Neural progenitor cell (in vitro differentiated cells): Measurements from ENCODE around the gene CAMSAP3. TPM values are rescaled to one million over a fixed set of nuclear protein-coding genes. Genes with fewer than 3 reads are reported as not detected.

Experiments used
- DNase-seq: peaks from one replicate; pipeline ENCODE4 v3.0.0-alpha.2; 2016; ENCODE audit warnings: low spot score
- H2AFZ ChIP-seq: fragments of 200-600 bp; sonication (generic); replicated peaks from 2 replicates; pipeline ENCODE4 v1.6.1; 2016; ENCODE audit warnings: antibody characterized with exemption
- H3F3A ChIP-seq: fragments of 200-600 bp; sonication (generic); 2 replicates; pipeline ENCODE4 v1.6.1; 2016; ENCODE audit warnings: antibody characterized with exemption, low read depth
- H3K27ac ChIP-seq: fragments of 200-600 bp; sonication (generic); 2 replicates; pipeline ENCODE4 v1.5.1; 2016; ENCODE audit warnings: mild to moderate bottlenecking
- H3K27me3 ChIP-seq: fragments of 200-600 bp; sonication (generic); 2 replicates; pipeline ENCODE4 v1.6.1; 2016; ENCODE audit warnings: mild to moderate bottlenecking, moderate library complexity
- H3K36me3 ChIP-seq: fragments of 200-600 bp; sonication (generic); 2 replicates; pipeline ENCODE4 v1.5.1; 2016
- H3K4me1 ChIP-seq: fragments of 200-600 bp; sonication (generic); 2 replicates; pipeline ENCODE4 v1.6.1; 2016; ENCODE audit warnings: mixed run types
- H3K4me2 ChIP-seq: fragments of 200-600 bp; sonication (generic); 2 replicates; pipeline ENCODE4 v1.6.1; 2016
- H3K4me3 ChIP-seq: fragments of 200-600 bp; sonication (generic); 2 replicates; pipeline ENCODE4 v1.5.1; 2016
- H3K79me2 ChIP-seq: fragments of 200-600 bp; sonication (generic); 2 replicates; pipeline ENCODE4 v1.6.1; 2016; ENCODE audit warnings: low read depth
- H3K9ac ChIP-seq: fragments of 200-600 bp; sonication (generic); 2 replicates; pipeline ENCODE4 v1.6.1; 2016
- H3K9me3 ChIP-seq: fragments of 200-600 bp; sonication (generic); 2 replicates; pipeline ENCODE4 v1.5.1; 2016; ENCODE audit warnings: low read depth
- H4K20me1 ChIP-seq: fragments of 200-600 bp; sonication (generic); 2 replicates; pipeline ENCODE4 v1.6.1; 2016; ENCODE audit warnings: low read depth
- H3K27ac Mint-ChIP-seq: 3 replicates; pipeline ENCODE4 v1.8.0; 2021; ENCODE audit warnings: mixed read lengths
- H3K27me3 Mint-ChIP-seq: 2 replicates; pipeline ENCODE4 v1.8.0; 2022; ENCODE audit warnings: low read depth, mild to moderate bottlenecking, inconsistent platforms, moderate library complexity, mixed read lengths; ENCODE audit not compliant: insufficient read depth
- H3K36me3 Mint-ChIP-seq: 3 replicates; pipeline ENCODE4 v1.8.0; 2021; ENCODE audit warnings: mixed read lengths
- H3K4me1 Mint-ChIP-seq: 3 replicates; pipeline ENCODE4 v1.8.0; 2021; ENCODE audit warnings: mixed read lengths
- H3K4me3 Mint-ChIP-seq: 3 replicates; pipeline ENCODE4 v1.8.0; 2021; ENCODE audit warnings: mild to moderate bottlenecking, moderate library complexity, mixed read lengths
- H3K9me3 Mint-ChIP-seq: 3 replicates; pipeline ENCODE4 v1.8.0; 2020; ENCODE audit warnings: mixed read lengths
- CTCF ChIP-seq: fragments of 200-600 bp; sonication (generic); IDR thresholded peaks from 2 replicates; pipeline ENCODE4 v1.5.1; 2017; ENCODE audit warnings: antibody characterized with exemption, mild to moderate bottlenecking
- EZH2 ChIP-seq: fragments of 200-600 bp; sonication (generic); IDR thresholded peaks from 2 replicates; pipeline ENCODE4 v1.6.1; 2017; ENCODE audit warnings: antibody characterized with exemption, mild to moderate bottlenecking, moderate library complexity
- EZH2phosphoT487 ChIP-seq: fragments of 200-600 bp; sonication (generic); IDR thresholded peaks from 2 replicates; pipeline ENCODE4 v1.6.1; 2017; ENCODE audit warnings: antibody characterized with exemption
- total RNA-seq: library from RNA; depleted of rRNA; stranded (reverse); fragments of >200 nt; gene quantifications from 2 replicates; pipeline ENCODE4 v1.2.3, GENCODE V29; 2015; ENCODE audit warnings: low replicate concordance

The CAMSAP3 gene
- total RNA-seq, 1 donor from 2014 or later = 2.7 TPM

- Histone ChIP-seq H3F3A (no peaks in the 10 kb centered on the region), H3K79me2 (no peaks in the 10 kb centered on the region), H2AFZ (no peak overlapping the region), H3K4me2 (no peak overlapping the region), H3K4me1 (no peaks in the 10 kb centered on the region), H3K27ac (no peak overlapping the region), H3K36me3 (no peaks in the 10 kb centered on the region), H3K27me3 (no peaks in the 10 kb centered on the region), H3K9me3 (no peaks in the 10 kb centered on the region), H4K20me1 (peaks cover 3% of the 10 kb centered on the region), H3K4me3 (no peak overlapping the region), H3K9ac (no peak overlapping the region)
- TF ChIP-seq EZH2 (no peak), CTCF (no peak), EZH2phosphoT487 (no peak)
- no peak overlapping the region for H3K27ac Mint-ChIP-seq
- DNase-seq = no peak
- peaks cover 14% of the 10 kb centered on the region for H3K36me3 Mint-ChIP-seq
- no peaks in the 10 kb centered on the region for H3K9me3 Mint-ChIP-seq
- peaks cover 9% of the 10 kb centered on the region for H3K27me3 Mint-ChIP-seq
- H3K4me3 Mint-ChIP-seq = no peak overlapping the region
- no peaks in the 10 kb centered on the region for H3K4me1 Mint-ChIP-seq
These were observed 35.4 kb upstream of the CAMSAP3 start for GRCh38 chr19:7560255-7560654.

- H3K4me1 Mint-ChIP-seq = no peaks in the 10 kb centered on the region
These were observed 34.3 kb upstream of the CAMSAP3 start for GRCh38 chr19:7561325-7561724.

GRCh38 chr19:7562646-7563393, 32.8 kb upstream of the CAMSAP3 start:
- H2AFZ ChIP-seq = no peak overlapping the region
- H3K79me2 ChIP-seq = no peaks in the 10 kb centered on the region
- peaks cover 3% of the 10 kb centered on the region for H4K20me1 ChIP-seq
- Mint-ChIP-seq H3K27ac (no peak overlapping the region), H3K9me3 (no peaks in the 10 kb centered on the region), H3K27me3 (peaks cover 9% of the 10 kb centered on the region), H3K36me3 (peaks cover 10% of the 10 kb centered on the region), H3K4me3 (no peak overlapping the region), H3K4me1 (no peaks in the 10 kb centered on the region)
- H3K9ac ChIP-seq = no peak overlapping the region
- H3K9me3 ChIP-seq = no peaks in the 10 kb centered on the region
- no peak overlapping the region for H3K4me2 ChIP-seq
- H3K4me1 ChIP-seq = no peaks in the 10 kb centered on the region
- DNase-seq = peak; percentile 50
- H3K27ac ChIP-seq = no peak overlapping the region
- no peak overlapping the region for H3K4me3 ChIP-seq
- H3F3A ChIP-seq = no peaks in the 10 kb centered on the region
- TF ChIP-seq EZH2 (no peak), EZH2phosphoT487 (no peak)
- H3K36me3 ChIP-seq = no peaks in the 10 kb centered on the region
- H3K27me3 ChIP-seq = no peaks in the 10 kb centered on the region

More at GRCh38 chr19:7561325-7561724, 34.3 kb upstream of the CAMSAP3 start:
- Histone ChIP-seq H3F3A (no peaks in the 10 kb centered on the region), H3K27me3 (no peaks in the 10 kb centered on the region), H3K9ac (no peak overlapping the region), H3K4me3 (no peak overlapping the region), H3K9me3 (no peaks in the 10 kb centered on the region), H4K20me1 (peaks cover 3% of the 10 kb centered on the region), H3K36me3 (no peaks in the 10 kb centered on the region), H3K27ac (no peak overlapping the region), H3K4me2 (no peak overlapping the region), H3K4me1 (no peaks in the 10 kb centered on the region), H3K79me2 (no peaks in the 10 kb centered on the region), H2AFZ (no peak overlapping the region)
- TF ChIP-seq CTCF (no peak), EZH2 (no peak), EZH2phosphoT487 (no peak)
- Mint-ChIP-seq H3K36me3 (peaks cover 12% of the 10 kb centered on the region), H3K27me3 (peaks cover 9% of the 10 kb centered on the region), H3K4me3 (no peak overlapping the region), H3K27ac (no peak overlapping the region), H3K9me3 (no peaks in the 10 kb centered on the region)
- no peak for DNase-seq

- H3K4me1 Mint-ChIP-seq = no peaks in the 10 kb centered on the region
- DNase-seq = no peak
- no peak overlapping the region for H3K4me3 Mint-ChIP-seq
- Histone ChIP-seq H2AFZ (no peak overlapping the region), H3K79me2 (no peaks in the 10 kb centered on the region), H3K4me2 (no peak overlapping the region), H3K27me3 (no peaks in the 10 kb centered on the region), H3K9me3 (no peaks in the 10 kb centered on the region), H3K27ac (no peak overlapping the region), H4K20me1 (peaks cover 3% of the 10 kb centered on the region), H3F3A (no peaks in the 10 kb centered on the region), H3K4me3 (no peak overlapping the region), H3K9ac (no peak overlapping the region), H3K36me3 (no peaks in the 10 kb centered on the region), H3K4me1 (no peaks in the 10 kb centered on the region)
- TF ChIP-seq EZH2 (no peak), EZH2phosphoT487 (no peak), CTCF (no peak)
- H3K27ac Mint-ChIP-seq = no peak overlapping the region
- no peaks in the 10 kb centered on the region for H3K9me3 Mint-ChIP-seq
- H3K27me3 Mint-ChIP-seq = peaks cover 7% of the 10 kb centered on the region
- peaks cover 4% of the 10 kb centered on the region for H3K36me3 Mint-ChIP-seq
These were observed 30.8 kb upstream of the CAMSAP3 start for GRCh38 chr19:7564866-7565265.
